Colonic mucosa (tissue), 4 donors: ENCODE results near the gene SYT6. TPM values are rescaled to one million over a fixed set of nuclear protein-coding genes. Genes with fewer than 3 reads are reported as not detected.

Source experiments
- DNase-seq: peaks from one replicate; pipeline ENCODE4 v3.0.0-alpha.2; 2020
- H3K27ac ChIP-seq: fragments of 200-600 bp; one replicate; pipeline ENCODE4 v1.8.0; 2021
- H3K27me3 ChIP-seq: fragments of 200-600 bp; one replicate; pipeline ENCODE4 v1.8.0; 2021
- H3K36me3 ChIP-seq: fragments of 200-600 bp; one replicate; pipeline ENCODE4 v1.8.0; 2021
- H3K4me1 ChIP-seq: fragments of 200-600 bp; one replicate; pipeline ENCODE4 v1.8.0; 2021; ENCODE audit warnings: mild to moderate bottlenecking
- H3K4me3 ChIP-seq: fragments of 200-600 bp; one replicate; pipeline ENCODE4 v1.8.0; 2021
- H3K9ac ChIP-seq, 2 donors: one replicate each; pipeline ENCODE4 v1.7.0; 2013; ENCODE audit warnings: control low read depth in 2 of 2, low read depth in 2 of 2, low read length in 2 of 2
- H3K9me3 ChIP-seq: fragments of 200-600 bp; one replicate; pipeline ENCODE4 v1.8.0; 2021
- CTCF ChIP-seq: fragments of 200-600 bp; IDR thresholded peaks from one replicate; pipeline ENCODE4 v1.8.0; 2022; ENCODE audit warnings: antibody characterized with exemption, mild to moderate bottlenecking
- intact Hi-C: fragments of 100-400 bp; cut with DNase I; formaldehyde crosslinking; loops from one replicate; pipeline ENCODE4 v1.14.1; 2022
- total RNA-seq, 2 donors: library from RNA; stranded (reverse); fragmentation: NEBNext Ultra II Directional in 1 of 2; extraction: Animal tissue kit (Norgen Biotek cat#: 25700) in 1 of 2; gene quantifications; one replicate each; pipeline ENCODE4 v1.2.1, GENCODE V29; 2021
- donor health status: healthy.
- donor health status: DM: no; HTN: no; CAD: no.
- donor health status: DM: no; HTN: no; CAD: no.

The SYT6 gene
- total RNA-seq, 2 donors from 2014 or later: 0.22 to 0.35 TPM

- DNase-seq: no peak
- TF ChIP-seq CTCF: no peak
- Histone ChIP-seq H3K27me3 (no peaks in the 10 kb centered on the region), H3K4me1 (no peaks in the 10 kb centered on the region), H3K27ac (no peak overlapping the region), H3K9me3 (no peaks in the 10 kb centered on the region), H3K36me3 (no peaks in the 10 kb centered on the region), H3K9ac (no peak overlapping the region), H3K4me3 (no peak overlapping the region)
- intact Hi-C loops: no loop called here
Observed at GRCh38 chr1:114134518-114134917, 19.2 kb downstream of the SYT6 start.

GRCh38 chr1:114133129-114133528 is 20.5 kb downstream of the SYT6 start:
- H3K4me1 ChIP-seq: no peaks in the 10 kb centered on the region
- H3K36me3 ChIP-seq: no peaks in the 10 kb centered on the region
- no peaks in the 10 kb centered on the region for H3K27me3 ChIP-seq
- no peaks in the 10 kb centered on the region for H3K9me3 ChIP-seq
- intact Hi-C loops: no loop called here
- no peak for TF ChIP-seq CTCF
- no peak overlapping the region for H3K27ac ChIP-seq
- no peak overlapping the region for H3K4me3 ChIP-seq
- DNase-seq: no peak
- no peak overlapping the region for H3K9ac ChIP-seq

- H3K4me1 ChIP-seq: no peaks in the 10 kb centered on the region
- DNase-seq: no peak
- no peak overlapping the region for H3K9ac ChIP-seq
- H3K27me3 ChIP-seq: no peaks in the 10 kb centered on the region
- no peak overlapping the region for H3K27ac ChIP-seq
- H3K36me3 ChIP-seq: no peaks in the 10 kb centered on the region
- no peak overlapping the region for H3K4me3 ChIP-seq
- intact Hi-C loops: no loop called here
- no peak for TF ChIP-seq CTCF
- no peaks in the 10 kb centered on the region for H3K9me3 ChIP-seq
Observed at GRCh38 chr1:114131526-114132220, 22.0 kb downstream of the SYT6 start.

DNA sequence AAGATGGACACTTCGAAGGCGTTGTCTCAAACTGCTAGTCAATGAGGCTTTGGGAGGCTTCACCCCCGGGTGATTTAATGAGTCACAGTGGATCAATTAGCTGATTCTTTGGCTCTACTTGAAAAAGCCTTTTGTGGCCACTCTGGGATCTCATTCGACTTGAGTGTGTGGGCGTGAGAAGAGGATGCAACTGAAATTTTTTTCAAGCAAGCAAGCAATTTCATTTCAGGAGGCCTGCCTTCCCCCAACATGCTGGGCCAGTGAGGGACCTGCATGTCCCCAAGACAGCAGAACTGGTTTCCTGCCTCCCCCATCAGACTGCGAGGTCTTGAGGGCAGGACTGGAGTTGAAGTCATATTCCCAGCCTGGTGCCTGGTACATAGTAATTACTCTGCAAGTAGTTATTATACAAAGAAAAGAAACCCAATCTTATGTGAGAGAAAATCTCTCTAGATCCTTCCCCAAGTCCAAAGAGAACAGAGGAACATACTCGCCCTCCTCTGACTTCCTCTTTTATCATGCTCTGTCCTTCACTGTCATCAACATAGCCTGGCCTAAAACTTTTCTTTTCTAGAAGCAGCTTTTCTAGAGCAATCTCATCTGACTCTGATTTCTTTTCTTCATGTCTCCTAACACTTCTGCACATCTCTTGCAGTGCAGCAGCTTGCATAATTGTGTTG is 22.7 kb downstream of the SYT6 start:
- Histone ChIP-seq H3K27me3 (no peaks in the 10 kb centered on the region), H3K4me3 (no peak overlapping the region), H3K4me1 (no peaks in the 10 kb centered on the region), H3K9me3 (no peaks in the 10 kb centered on the region), H3K27ac (no peak overlapping the region), H3K9ac (no peak overlapping the region), H3K36me3 (no peaks in the 10 kb centered on the region)
- intact Hi-C loops: no loop called here
- DNase-seq: no peak
- TF ChIP-seq CTCF: no peak

GRCh38 chr1:114130213-114130612 is 23.5 kb downstream of the SYT6 start:
- Histone ChIP-seq H3K4me3 (no peak overlapping the region), H3K36me3 (no peaks in the 10 kb centered on the region), H3K4me1 (no peaks in the 10 kb centered on the region), H3K9ac (no peak overlapping the region), H3K27me3 (no peaks in the 10 kb centered on the region), H3K9me3 (no peaks in the 10 kb centered on the region), H3K27ac (no peak overlapping the region)
- DNase-seq: no peak
- intact Hi-C loops: no loop called here
- no peak for TF ChIP-seq CTCF
